Colonic mucosa (tissue), 4 donors: ENCODE measurements around the gene KCNA5. TPM values are rescaled to one million over a fixed set of nuclear protein-coding genes. Genes with fewer than 3 reads are reported as not detected.
A peak's percentile ranks its signal among the peaks of the same experiment; 100 is the strongest.

Experiments
- DNase-seq: peaks from one replicate; pipeline ENCODE4 v3.0.0-alpha.2; 2020
- H3K27ac ChIP-seq: fragments of 200-600 bp; one replicate; pipeline ENCODE4 v1.8.0; 2021
- H3K27me3 ChIP-seq: fragments of 200-600 bp; one replicate; pipeline ENCODE4 v1.8.0; 2021
- H3K36me3 ChIP-seq: fragments of 200-600 bp; one replicate; pipeline ENCODE4 v1.8.0; 2021
- H3K4me1 ChIP-seq: fragments of 200-600 bp; one replicate; pipeline ENCODE4 v1.8.0; 2021; ENCODE audit warnings: mild to moderate bottlenecking
- H3K4me3 ChIP-seq: fragments of 200-600 bp; one replicate; pipeline ENCODE4 v1.8.0; 2021
- H3K9ac ChIP-seq, 2 donors: one replicate each; pipeline ENCODE4 v1.7.0; 2013; ENCODE audit warnings: control low read depth in 2 of 2, low read depth in 2 of 2, low read length in 2 of 2
- H3K9me3 ChIP-seq: fragments of 200-600 bp; one replicate; pipeline ENCODE4 v1.8.0; 2021
- intact Hi-C: fragments of 100-400 bp; cut with DNase I; formaldehyde crosslinking; loops from one replicate; pipeline ENCODE4 v1.14.1; 2022
- total RNA-seq, 2 donors: library from RNA; stranded (reverse); fragmentation: NEBNext Ultra II Directional in 1 of 2; extraction: Animal tissue kit (Norgen Biotek cat#: 25700) in 1 of 2; gene quantifications; one replicate each; pipeline ENCODE4 v1.2.1, GENCODE V29; 2021
- TF ChIP-seq, protein P1 (sequence below): fragments of 200-600 bp; IDR thresholded peaks from one replicate; pipeline ENCODE4 v1.8.0; 2022; ENCODE audit warnings: antibody characterized with exemption, mild to moderate bottlenecking
- donor health status: healthy.
- donor health status: DM: no; HTN: no; CAD: no.
- donor health status: DM: no; HTN: no; CAD: no.

Gene KCNA5
- total RNA-seq, result under 1 TPM in 1 of 2 donors, not detected in 1; 0.11 TPM

GRCh38 chr12:5043589-5044419 is at the start of gene KCNA5:
KCNA5 (plus strand) TSS chr12:5043879; CDS start chr12:5044148, 269 bp downstream.
- Histone ChIP-seq H3K9me3 (no peaks in the 10 kb centered on the region), H3K4me1 (no peaks in the 10 kb centered on the region), H3K36me3 (no peaks in the 10 kb centered on the region), H3K4me3 (no peak within 1 kb of the TSS), H3K27ac (no peak within 1 kb of the TSS), H3K27me3 (peaks cover 13% of the 10 kb centered on the region), H3K9ac (peak within 1 kb of the TSS in 1 of 2 donors; percentile 12)
- TF ChIP-seq, protein P1, sequence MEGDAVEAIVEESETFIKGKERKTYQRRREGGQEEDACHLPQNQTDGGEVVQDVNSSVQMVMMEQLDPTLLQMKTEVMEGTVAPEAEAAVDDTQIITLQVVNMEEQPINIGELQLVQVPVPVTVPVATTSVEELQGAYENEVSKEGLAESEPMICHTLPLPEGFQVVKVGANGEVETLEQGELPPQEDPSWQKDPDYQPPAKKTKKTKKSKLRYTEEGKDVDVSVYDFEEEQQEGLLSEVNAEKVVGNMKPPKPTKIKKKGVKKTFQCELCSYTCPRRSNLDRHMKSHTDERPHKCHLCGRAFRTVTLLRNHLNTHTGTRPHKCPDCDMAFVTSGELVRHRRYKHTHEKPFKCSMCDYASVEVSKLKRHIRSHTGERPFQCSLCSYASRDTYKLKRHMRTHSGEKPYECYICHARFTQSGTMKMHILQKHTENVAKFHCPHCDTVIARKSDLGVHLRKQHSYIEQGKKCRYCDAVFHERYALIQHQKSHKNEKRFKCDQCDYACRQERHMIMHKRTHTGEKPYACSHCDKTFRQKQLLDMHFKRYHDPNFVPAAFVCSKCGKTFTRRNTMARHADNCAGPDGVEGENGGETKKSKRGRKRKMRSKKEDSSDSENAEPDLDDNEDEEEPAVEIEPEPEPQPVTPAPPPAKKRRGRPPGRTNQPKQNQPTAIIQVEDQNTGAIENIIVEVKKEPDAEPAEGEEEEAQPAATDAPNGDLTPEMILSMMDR, result no peak
- no peak for DNase-seq
- intact Hi-C loops, result no loop called here

GRCh38 chr12:4994622-4995021 is 49.1 kb upstream of the KCNA5 start:
- TF ChIP-seq, protein P1, result no peak

GRCh38 chr12:4996714-4997113 is 47.0 kb upstream of the KCNA5 start:
- Histone ChIP-seq H3K4me3 (no peak overlapping the region), H3K4me1 (no peaks in the 10 kb centered on the region), H3K9ac (no peak overlapping the region), H3K27me3 (no peaks in the 10 kb centered on the region), H3K36me3 (no peaks in the 10 kb centered on the region), H3K27ac (no peak overlapping the region), H3K9me3 (no peaks in the 10 kb centered on the region)
- intact Hi-C loops, result no loop called here
- TF ChIP-seq, protein P1, result no peak
- no peak for DNase-seq

More at GRCh38 chr12:4994622-4995021, 49.1 kb upstream of the KCNA5 start:
- H3K36me3 ChIP-seq, result no peaks in the 10 kb centered on the region
- H3K27me3 ChIP-seq, result no peaks in the 10 kb centered on the region
- no peak overlapping the region for H3K27ac ChIP-seq
- no peaks in the 10 kb centered on the region for H3K9me3 ChIP-seq
- no peak for DNase-seq
- H3K4me1 ChIP-seq, result no peaks in the 10 kb centered on the region
- H3K9ac ChIP-seq, result no peak overlapping the region
- H3K4me3 ChIP-seq, result no peak overlapping the region
- intact Hi-C loops, result no loop called here

DNA sequence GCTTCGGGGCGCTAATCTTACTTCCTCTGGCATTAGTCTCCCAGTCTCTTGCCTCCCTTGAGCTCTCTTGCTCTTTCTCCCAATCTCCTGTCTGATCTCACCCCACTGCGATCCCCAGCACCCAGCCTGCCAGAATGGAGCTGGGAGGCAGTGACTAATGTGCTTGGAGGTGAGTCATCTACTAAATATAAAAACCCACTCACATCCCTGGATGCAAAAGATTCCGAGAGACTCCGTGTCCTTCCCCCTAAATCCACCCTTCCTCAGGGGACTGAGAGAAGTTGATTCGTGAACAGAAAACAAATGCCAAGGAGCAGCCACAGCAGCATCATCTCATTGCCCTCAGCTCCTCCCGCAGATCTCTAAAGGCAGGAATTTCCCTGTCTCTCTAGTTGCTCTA is 45.7 kb upstream of the KCNA5 start:
- Histone ChIP-seq H3K36me3 (no peaks in the 10 kb centered on the region), H3K4me3 (no peak overlapping the region), H3K9ac (no peak overlapping the region), H3K4me1 (no peaks in the 10 kb centered on the region), H3K27me3 (no peaks in the 10 kb centered on the region), H3K9me3 (no peaks in the 10 kb centered on the region), H3K27ac (no peak overlapping the region)
- TF ChIP-seq, protein P1, result no peak
- intact Hi-C loops, result no loop called here
- no peak for DNase-seq

GRCh38 chr12:5000204-5000603 is 43.5 kb upstream of the KCNA5 start:
- Histone ChIP-seq H3K4me3 (no peak overlapping the region), H3K36me3 (no peaks in the 10 kb centered on the region), H3K9ac (no peak overlapping the region), H3K27me3 (no peaks in the 10 kb centered on the region), H3K9me3 (no peaks in the 10 kb centered on the region), H3K27ac (no peak overlapping the region), H3K4me1 (no peaks in the 10 kb centered on the region)
- intact Hi-C loops, result no loop called here
- TF ChIP-seq, protein P1, result no peak
- no peak for DNase-seq
